K562 treated with DMSO at 1 percent for 48 hours (cell line): ENCODE measurements around the gene TLE4. TPM values are rescaled to one million over a fixed set of nuclear protein-coding genes. Genes with fewer than 3 reads are reported as not detected.

Source experiments
- total RNA-seq: library from RNA; unstranded; fragments of 300-600 nt; gene quantifications from 2 replicates; pipeline ENCODE4 v1.2.3, GENCODE V29; 2022; ENCODE audit warnings: low replicate concordance; ENCODE audit errors: extremely low read depth

Gene TLE4
- total RNA-seq: not detected in 2 replicates

GRCh38 chr9:79571309-79572031 lies at the start of gene TLE4:
TSS of gene TLE4 (plus strand) at chr9:79571965. CDS start at chr9:79572791, 826 bp downstream.

